CD14-positive monocyte (primary cell): ENCODE data around the gene ZFP57. TPM values are rescaled to one million over a fixed set of nuclear protein-coding genes. Genes with fewer than 3 reads are reported as not detected.

Source experiments
- DNase-seq, 3 donors: peaks; one replicate each; pipeline ENCODE4 v3.0.0-alpha.2; 2011 to 2022
- H2AFZ ChIP-seq: 2 replicates; pipeline ENCODE4 v1.6.0; 2012; ENCODE audit warnings: mild to moderate bottlenecking, low read depth, low read length, inconsistent platforms; ENCODE audit not compliant: insufficient read depth, poor library complexity, severe bottlenecking
- H3K27ac ChIP-seq, 2 donors: 1 replicate in 1 of 2; 2 replicates in 1 of 2; pipeline ENCODE4 v1.5.1; 2012 to 2013; ENCODE audit warnings: low read length in 2 of 2, control low read depth in 1 of 2, inconsistent platforms in 1 of 2, low read depth in 1 of 2, mild to moderate bottlenecking in 1 of 2
- H3K27me3 ChIP-seq, 2 donors: one replicate each; pipeline versions ENCODE4 v1.6.0 to v1.6.1; 2011 to 2013; ENCODE audit warnings: low read length in 2 of 2; ENCODE audit not compliant: control insufficient read depth in 2 of 2, insufficient read depth in 2 of 2
- H3K36me3 ChIP-seq, 2 donors: replicated peaks in 1 of 2; 1 replicate in 1 of 2; 2 replicates in 1 of 2; pipeline versions ENCODE4 v1.5.1 to v1.6.1; 2012 to 2013; ENCODE audit warnings: low read length in 2 of 2, control low read depth in 1 of 2, inconsistent platforms in 1 of 2, mild to moderate bottlenecking in 1 of 2; ENCODE audit not compliant: insufficient read depth in 2 of 2, control insufficient read depth in 1 of 2
- H3K4me1 ChIP-seq, 2 donors: 1 replicate in 1 of 2; 2 replicates in 1 of 2; pipeline versions ENCODE4 v1.5.1 to v1.6.1; 2012 to 2013; ENCODE audit warnings: low read length in 2 of 2, control low read depth in 1 of 2, inconsistent platforms in 1 of 2, mild to moderate bottlenecking in 1 of 2, moderate library complexity in 1 of 2; ENCODE audit not compliant: insufficient read depth in 2 of 2, control insufficient read depth in 1 of 2
- H3K4me2 ChIP-seq: replicated peaks from 2 replicates; pipeline ENCODE3; 2012; ENCODE audit warnings: low read length, moderate library complexity, mild to moderate bottlenecking; ENCODE audit not compliant: poor library complexity, severe bottlenecking; ENCODE audit errors: extremely low read depth
- H3K4me3 ChIP-seq, 3 experiments: fragments of 200-600 bp in 1 of 3; sonication (generic) in 1 of 3; replicated peaks in 1 of 3; 1 replicate in 2 of 3; 2 replicates in 1 of 3; pipeline ENCODE4 v1.5.1; 2011 to 2013; ENCODE audit warnings: low read length in 3 of 3, mild to moderate bottlenecking in 3 of 3, control low read depth in 2 of 3, low read depth in 2 of 3, inconsistent platforms in 1 of 3, moderate library complexity in 1 of 3
- H3K79me2 ChIP-seq: 2 replicates; pipeline ENCODE4 v1.6.0; 2012; ENCODE audit warnings: mild to moderate bottlenecking, control low read depth, inconsistent platforms, low read length, moderate library complexity; ENCODE audit not compliant: insufficient read depth
- H3K9ac ChIP-seq: 2 replicates; pipeline ENCODE4 v1.6.0; 2017; ENCODE audit warnings: low read length, mild to moderate bottlenecking; ENCODE audit not compliant: insufficient read depth, poor library complexity, severe bottlenecking
- H3K9me3 ChIP-seq, 2 donors: replicated peaks in 1 of 2; 1 replicate in 1 of 2; 2 replicates in 1 of 2; pipeline versions ENCODE4 v1.5.1 to v1.6.1; 2012 to 2013; ENCODE audit warnings: low read length in 2 of 2, control low read depth in 1 of 2; ENCODE audit not compliant: control insufficient read depth in 1 of 2, insufficient read depth in 1 of 2
- H4K20me1 ChIP-seq: 2 replicates; pipeline ENCODE4 v1.6.0; 2012; ENCODE audit warnings: mild to moderate bottlenecking, low read length, control low read depth, moderate library complexity; ENCODE audit not compliant: insufficient read depth
- H3K27ac Mint-ChIP-seq, 7 donors: one replicate each; pipeline ENCODE4 v1.8.0; 2020; ENCODE audit warnings: mild to moderate bottlenecking in 7 of 7, mixed read lengths in 7 of 7, moderate library complexity in 6 of 7, inconsistent platforms in 2 of 7
- H3K27me3 Mint-ChIP-seq, 3 donors: one replicate each; pipeline ENCODE4 v1.8.0; 2021 to 2022; ENCODE audit warnings: low read depth in 3 of 3, mild to moderate bottlenecking in 3 of 3, mixed read lengths in 3 of 3, moderate library complexity in 3 of 3, inconsistent platforms in 1 of 3
- H3K36me3 Mint-ChIP-seq, 2 donors: one replicate each; pipeline ENCODE4 v1.8.0; 2020; ENCODE audit warnings: mixed read lengths in 2 of 2, inconsistent platforms in 1 of 2, mild to moderate bottlenecking in 1 of 2
- H3K4me1 Mint-ChIP-seq: one replicate; pipeline ENCODE4 v1.8.0; 2020; ENCODE audit warnings: mild to moderate bottlenecking, mixed read lengths
- H3K4me3 Mint-ChIP-seq, 2 donors: one replicate each; pipeline ENCODE4 v1.8.0; 2020; ENCODE audit warnings: mild to moderate bottlenecking in 2 of 2, mixed read lengths in 2 of 2, moderate library complexity in 1 of 2
- H3K9me3 Mint-ChIP-seq, 7 donors: one replicate each; pipeline ENCODE4 v1.8.0; 2020 to 2022; ENCODE audit warnings: mixed read lengths in 7 of 7, mild to moderate bottlenecking in 6 of 7, moderate library complexity in 6 of 7, inconsistent platforms in 2 of 7
- WGBS: methylation state at CpG from one replicate; pipeline ENCODE4 v1.1.5; 2013; ENCODE audit warnings: missing lambda C conversion rate; ENCODE audit not compliant: insufficient coverage; 5-methylcytosine and 5-hydroxymethylcytosine counted together
- intact Hi-C, 2 donors: fragments of 100-400 bp; cut with micrococcal nuclease; formaldehyde crosslinking; loops; one replicate each; pipeline versions ENCODE4 v1.15.0 to v1.15.1; 2023
- polyA plus RNA-seq, 3 donors: library from polyadenylated mRNA; depleted of rRNA in 1 of 3; unstranded in 2 of 3; stranded (reverse) in 1 of 3; fragments of 300-500 nt in 2 of 3; fragments of >200 nt in 1 of 3; fragmentation: Illumina TruSeq in 2 of 3; gene quantifications; 1 replicate in 2 of 3; 2 replicates in 1 of 3; pipeline ENCODE4 v1.2.3, GENCODE V29; 2012 to 2021
- TF ChIP-seq, protein P1 (sequence below): fragments of 200-600 bp; IDR thresholded peaks from one replicate; pipeline ENCODE4 v1.8.0; 2022; ENCODE audit warnings: antibody characterized with exemption, mild to moderate bottlenecking

ZFP57 gene
- polyA plus RNA-seq, 3 donors, result 0.72 TPM; not detected in 2

DNA sequence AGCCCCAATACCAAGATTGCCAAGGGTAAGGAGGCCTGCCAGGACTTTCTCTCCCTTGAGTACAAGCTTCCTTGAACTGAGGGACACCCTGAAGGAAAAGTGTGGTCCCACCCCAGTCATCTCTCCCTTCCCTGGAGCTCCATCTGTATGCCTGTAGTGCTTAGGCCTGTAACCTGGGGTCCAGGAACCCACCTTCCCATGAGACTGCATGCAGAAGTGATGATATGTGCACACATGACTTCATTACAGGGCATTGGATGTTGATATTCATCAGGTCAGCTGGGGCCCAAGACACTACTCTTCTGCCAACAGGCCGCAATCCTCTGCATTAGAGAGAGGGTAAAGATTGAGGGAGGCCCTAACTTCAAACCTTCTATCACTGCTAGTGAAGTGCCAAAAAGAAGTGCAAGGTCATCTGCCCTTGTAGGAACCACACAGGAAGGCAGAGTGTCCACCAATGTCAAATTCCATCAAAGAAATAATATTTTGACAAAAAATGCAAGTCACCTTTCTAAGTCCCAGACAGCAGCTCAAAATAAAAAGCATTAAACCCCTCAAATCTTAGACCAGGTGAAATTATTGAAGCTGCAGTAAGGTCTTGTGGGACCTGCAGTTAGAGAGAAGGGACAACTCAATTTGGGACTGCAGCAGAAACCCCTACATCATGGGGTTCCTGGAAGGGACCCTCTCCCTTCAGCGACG is 47.4 kb upstream of the ZFP57 start:
- intact Hi-C loops, result loop anchor here in 1 of 2 donors (10.0 kb wide), 1 partner anchor 216 kb away; the partner anchor contains the start of gene HLA-A
- Histone ChIP-seq H3K4me2 (no peak overlapping the region), H3K9ac (no peak overlapping the region), H4K20me1 (peaks cover 61% of the 10 kb centered on the region), H3K27ac (no peak overlapping the region), H3K9me3 (no peaks in the 10 kb centered on the region), H3K36me3 (peaks cover 42 to 46% of the 10 kb centered on the region in 2 donors), H3K79me2 (peaks cover 29% of the 10 kb centered on the region), H3K4me3 (no peak overlapping the region), H3K27me3 (no peaks in the 10 kb centered on the region), H3K4me1 (peaks cover 18 to 22% of the 10 kb centered on the region in 2 donors), H2AFZ (no peak overlapping the region)
- Mint-ChIP-seq H3K27me3 (peaks cover 1 to 7% (median 2%) of the 10 kb centered on the region in 3 donors), H3K36me3 (peaks cover 45% of the 10 kb centered on the region in 2 donors), H3K27ac (peak overlapping the region in 4 of 7 donors; percentile 17 to 63 (median 42)), H3K4me1 (peaks cover 44% of the 10 kb centered on the region), H3K4me3 (no peak overlapping the region), H3K9me3 (no peaks in the 10 kb centered on the region)
- DNase-seq, result no peak
- no CpG with 5 or more reads among the region's 3 CpGs for WGBS
- TF ChIP-seq, protein P1, sequence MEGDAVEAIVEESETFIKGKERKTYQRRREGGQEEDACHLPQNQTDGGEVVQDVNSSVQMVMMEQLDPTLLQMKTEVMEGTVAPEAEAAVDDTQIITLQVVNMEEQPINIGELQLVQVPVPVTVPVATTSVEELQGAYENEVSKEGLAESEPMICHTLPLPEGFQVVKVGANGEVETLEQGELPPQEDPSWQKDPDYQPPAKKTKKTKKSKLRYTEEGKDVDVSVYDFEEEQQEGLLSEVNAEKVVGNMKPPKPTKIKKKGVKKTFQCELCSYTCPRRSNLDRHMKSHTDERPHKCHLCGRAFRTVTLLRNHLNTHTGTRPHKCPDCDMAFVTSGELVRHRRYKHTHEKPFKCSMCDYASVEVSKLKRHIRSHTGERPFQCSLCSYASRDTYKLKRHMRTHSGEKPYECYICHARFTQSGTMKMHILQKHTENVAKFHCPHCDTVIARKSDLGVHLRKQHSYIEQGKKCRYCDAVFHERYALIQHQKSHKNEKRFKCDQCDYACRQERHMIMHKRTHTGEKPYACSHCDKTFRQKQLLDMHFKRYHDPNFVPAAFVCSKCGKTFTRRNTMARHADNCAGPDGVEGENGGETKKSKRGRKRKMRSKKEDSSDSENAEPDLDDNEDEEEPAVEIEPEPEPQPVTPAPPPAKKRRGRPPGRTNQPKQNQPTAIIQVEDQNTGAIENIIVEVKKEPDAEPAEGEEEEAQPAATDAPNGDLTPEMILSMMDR, result no peak

DNA sequence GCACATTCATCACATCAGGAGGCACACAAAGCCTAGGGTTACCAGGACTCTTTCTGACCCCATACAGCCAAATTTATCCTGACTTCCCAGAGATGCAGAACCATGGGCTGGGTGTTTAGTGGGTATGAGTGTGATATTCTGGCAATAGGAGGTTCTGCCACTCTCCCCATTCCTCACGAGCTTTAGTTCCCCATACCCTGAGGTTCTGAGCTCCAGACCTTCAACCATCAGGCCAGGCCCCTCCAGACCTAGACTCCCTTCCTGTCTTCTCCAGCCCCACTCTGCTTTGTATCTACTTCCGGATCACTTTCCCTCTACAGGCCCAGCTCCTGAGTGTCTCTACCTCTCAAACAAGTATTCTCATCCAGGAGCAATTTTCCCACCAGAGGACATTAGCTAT is 46.7 kb upstream of the ZFP57 start:
- H3K4me3 ChIP-seq, result no peak overlapping the region
- intact Hi-C loops, result loop anchor here in 1 of 2 donors (10.0 kb wide), 1 partner anchor 217 kb away; the partner anchor contains the start of gene HLA-A
- no peak overlapping the region for H3K4me3 Mint-ChIP-seq

More for the DNA sequence above, 46.7 kb upstream of the ZFP57 start:
- peak overlapping the region in 3 of 7 donors; percentile 16 to 70 (median 42) for H3K27ac Mint-ChIP-seq
- Histone ChIP-seq H2AFZ (no peak overlapping the region), H3K27ac (no peak overlapping the region), H3K9ac (no peak overlapping the region), H4K20me1 (peaks cover 61% of the 10 kb centered on the region), H3K4me2 (no peak overlapping the region), H3K36me3 (peaks cover 42 to 46% of the 10 kb centered on the region in 2 donors), H3K27me3 (no peaks in the 10 kb centered on the region), H3K9me3 (no peaks in the 10 kb centered on the region), H3K79me2 (peaks cover 35% of the 10 kb centered on the region), H3K4me1 (peaks cover 18 to 22% of the 10 kb centered on the region in 2 donors)
- DNase-seq, result no peak
- TF ChIP-seq, protein P1, result no peak
- peaks cover 0 to under 1% (median 0%) of the 10 kb centered on the region in 7 donors for H3K9me3 Mint-ChIP-seq
- H3K4me1 Mint-ChIP-seq, result peaks cover 46% of the 10 kb centered on the region
- peaks cover 1 to 7% (median 2%) of the 10 kb centered on the region in 3 donors for H3K27me3 Mint-ChIP-seq
- WGBS, result 63% methylated on average over 1 of the region's 2 CpGs
- H3K36me3 Mint-ChIP-seq, result peaks cover 45% of the 10 kb centered on the region in 2 donors
